Upper lobe of left lung (tissue), 6 donors: ENCODE data around the gene GPC1. TPM values are rescaled to one million over a fixed set of nuclear protein-coding genes. Genes with fewer than 3 reads are reported as not detected.

Experiments used
- ATAC-seq, 2 donors: fragments of 200-7000 bp; cut with Tn5 transposase; one replicate each; pipeline ENCODE4 v1.9.1; 2022; ENCODE audit warnings: mild to moderate bottlenecking in 2 of 2, moderate library complexity in 2 of 2; ENCODE audit not compliant: low FRiP score in 2 of 2
- DNase-seq, 2 donors: peaks; one replicate each; pipeline ENCODE4 v3.0.0-alpha.2; 2019 to 2020
- H3K27ac ChIP-seq, 4 donors: fragments of 200-600 bp; sonication (generic); one replicate each; pipeline ENCODE4 v1.5.1; 2016 to 2019
- H3K27me3 ChIP-seq, 4 donors: fragments of 200-600 bp; sonication (generic); one replicate each; pipeline ENCODE4 v1.5.1; 2017 to 2019
- H3K36me3 ChIP-seq, 4 donors: fragments of 200-600 bp; sonication (generic); one replicate each; pipeline ENCODE4 v1.5.1; 2016 to 2019
- H3K4me1 ChIP-seq, 4 donors: fragments of 200-600 bp; sonication (generic); one replicate each; pipeline ENCODE4 v1.5.1; 2018 to 2019
- H3K4me3 ChIP-seq, 4 donors: fragments of 200-600 bp; sonication (generic); one replicate each; pipeline ENCODE4 v1.5.1; 2017 to 2019; ENCODE audit warnings: mild to moderate bottlenecking in 2 of 4, moderate library complexity in 1 of 4
- H3K9me3 ChIP-seq, 4 donors: fragments of 200-600 bp; sonication (generic); one replicate each; pipeline ENCODE4 v1.5.1; 2018 to 2019
- EP300 ChIP-seq, 4 donors: sonication (generic); formaldehyde crosslinking; IDR thresholded peaks; one replicate each; pipeline ENCODE4 v1.5.1; 2017; ENCODE audit warnings: antibody characterized with exemption in 4 of 4, control low read depth in 2 of 4
- POLR2A ChIP-seq, 4 donors: fragments of 450-650 bp; IDR thresholded peaks; one replicate each; pipeline ENCODE4 v1.5.1; 2016 to 2017; ENCODE audit warnings: antibody characterized with exemption in 4 of 4, mild to moderate bottlenecking in 2 of 4
- POLR2AphosphoS5 ChIP-seq, 2 donors: sonication (generic); formaldehyde crosslinking; IDR thresholded peaks; one replicate each; pipeline ENCODE4 v1.5.1; 2017; ENCODE audit warnings: antibody characterized with exemption in 2 of 2
- WGBS, 2 donors: methylation state at CpG; one replicate each; pipeline ENCODE4 v1.1.5; 2017 to 2018; 5-methylcytosine and 5-hydroxymethylcytosine counted together
- total RNA-seq, 6 donors: library from RNA; depleted of rRNA in 4 of 6; stranded (reverse); fragments of >200 nt in 4 of 6; gene quantifications; one replicate each; pipeline versions ENCODE4 v1.1.0 to v1.2.1, GENCODE V29; 2016 to 2021
- TF ChIP-seq, protein P1 (sequence below), 6 experiments: fragments of 450-650 bp in 4 of 6; fragments of 200-600 bp in 2 of 6; sonication (generic) in 2 of 6; IDR thresholded peaks; one replicate each; pipeline ENCODE4 v1.5.1; 2016 to 2019; ENCODE audit warnings: antibody characterized with exemption in 6 of 6
- donor health status: DM: no; HTN: no; CAD: no; lungs with moderate emphysema.
- donor health status: DM: no; HTN: yes; CAD: no; lungs with severe emphysema.

GPC1 gene
- total RNA-seq, 6 donors from 2014 or later, result 16.8 to 45.5 (median 33.2) TPM

DNA sequence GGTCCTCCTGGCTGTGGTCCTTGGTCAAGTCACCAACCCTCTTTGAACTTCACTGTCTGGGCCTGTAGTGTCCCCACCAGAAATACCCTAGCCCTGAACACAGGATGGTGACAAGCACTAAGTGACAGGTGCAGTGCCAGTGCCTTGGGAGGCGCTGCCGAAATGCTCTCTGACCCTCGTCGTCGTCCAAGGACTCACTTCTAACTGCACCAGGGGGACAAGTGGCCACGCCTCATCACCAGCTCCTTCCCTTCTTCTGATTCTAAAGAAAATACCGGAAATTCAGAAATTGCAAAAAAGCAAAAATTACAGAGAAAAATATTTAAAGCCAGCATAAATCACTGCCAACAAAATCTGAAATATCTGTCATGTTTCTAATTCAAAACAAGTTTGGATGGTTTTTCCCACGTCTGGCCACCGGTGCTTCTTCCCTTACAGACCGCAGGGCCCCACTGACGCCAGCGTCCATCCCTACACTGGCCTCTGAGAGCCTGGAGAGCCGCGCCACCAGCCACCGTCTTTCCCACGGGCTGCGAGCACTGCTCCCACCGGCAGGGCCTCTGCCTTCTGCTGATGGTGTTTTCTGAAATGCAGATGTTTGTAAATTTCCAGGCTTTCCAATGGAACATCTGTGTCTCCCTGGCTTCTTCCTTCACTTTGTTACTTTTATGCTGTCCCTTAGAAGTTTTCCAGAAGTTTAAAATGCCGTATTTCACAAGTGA, 37.4 kb upstream of the GPC1 start:
- TF ChIP-seq, protein P1, sequence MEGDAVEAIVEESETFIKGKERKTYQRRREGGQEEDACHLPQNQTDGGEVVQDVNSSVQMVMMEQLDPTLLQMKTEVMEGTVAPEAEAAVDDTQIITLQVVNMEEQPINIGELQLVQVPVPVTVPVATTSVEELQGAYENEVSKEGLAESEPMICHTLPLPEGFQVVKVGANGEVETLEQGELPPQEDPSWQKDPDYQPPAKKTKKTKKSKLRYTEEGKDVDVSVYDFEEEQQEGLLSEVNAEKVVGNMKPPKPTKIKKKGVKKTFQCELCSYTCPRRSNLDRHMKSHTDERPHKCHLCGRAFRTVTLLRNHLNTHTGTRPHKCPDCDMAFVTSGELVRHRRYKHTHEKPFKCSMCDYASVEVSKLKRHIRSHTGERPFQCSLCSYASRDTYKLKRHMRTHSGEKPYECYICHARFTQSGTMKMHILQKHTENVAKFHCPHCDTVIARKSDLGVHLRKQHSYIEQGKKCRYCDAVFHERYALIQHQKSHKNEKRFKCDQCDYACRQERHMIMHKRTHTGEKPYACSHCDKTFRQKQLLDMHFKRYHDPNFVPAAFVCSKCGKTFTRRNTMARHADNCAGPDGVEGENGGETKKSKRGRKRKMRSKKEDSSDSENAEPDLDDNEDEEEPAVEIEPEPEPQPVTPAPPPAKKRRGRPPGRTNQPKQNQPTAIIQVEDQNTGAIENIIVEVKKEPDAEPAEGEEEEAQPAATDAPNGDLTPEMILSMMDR (IDR thresholded peaks at IDR 0.05), result no peak
- TF ChIP-seq POLR2AphosphoS5 (IDR thresholded peaks at IDR 0.05) (no peak), POLR2A (IDR thresholded peaks at IDR 0.05) (no peak), EP300 (IDR thresholded peaks at IDR 0.05) (no peak)
- Histone ChIP-seq H3K27ac (no peak overlapping the region), H3K27me3 (no peaks in the 10 kb centered on the region), H3K9me3 (no peaks in the 10 kb centered on the region), H3K36me3 (no peaks in the 10 kb centered on the region), H3K4me1 (no peaks in the 10 kb centered on the region), H3K4me3 (no peak overlapping the region)
- peak in 1 of 2 donors; percentile 70 for DNase-seq
- ATAC-seq, result no peak
- 62 to 82% methylated on average over 19 of the region's 19 CpGs for WGBS, 2 donors

DNA sequence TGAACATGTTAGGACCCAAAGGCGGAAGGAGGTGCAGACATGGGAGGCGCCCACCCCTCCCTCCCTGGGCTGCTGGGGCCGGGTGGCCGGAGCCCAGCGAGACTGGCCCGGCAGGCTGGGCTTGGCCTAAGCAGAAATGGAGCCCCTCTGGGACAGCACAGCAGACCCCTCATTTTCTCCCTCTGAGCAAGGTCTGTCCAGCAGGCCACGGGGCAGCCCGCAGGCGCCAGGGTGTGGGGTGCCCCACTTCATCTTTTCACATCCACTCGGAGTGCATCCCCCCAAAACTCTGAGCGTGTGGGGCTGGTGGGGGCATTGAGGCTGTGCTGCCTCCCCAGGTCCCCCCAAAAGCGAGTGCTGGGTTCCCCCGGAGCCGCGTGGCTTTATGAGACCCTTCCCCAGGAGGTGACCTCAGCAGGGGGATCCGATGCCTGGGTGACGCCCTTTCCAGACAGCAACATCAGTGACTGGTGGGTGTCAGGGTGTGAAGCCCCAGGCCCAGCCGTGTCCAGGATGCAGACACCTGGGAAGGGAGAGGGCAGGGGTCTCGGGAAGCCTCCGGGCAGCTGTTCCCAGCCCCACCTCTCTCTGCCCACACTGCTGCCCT, 36.7 kb upstream of the GPC1 start:
- Histone ChIP-seq H3K27ac (no peak overlapping the region), H3K9me3 (no peaks in the 10 kb centered on the region), H3K4me3 (no peak overlapping the region), H3K4me1 (no peaks in the 10 kb centered on the region), H3K27me3 (no peaks in the 10 kb centered on the region), H3K36me3 (no peaks in the 10 kb centered on the region)
- ATAC-seq (no peak), DNase-seq (peak; percentile 18 to 71)
- TF ChIP-seq POLR2AphosphoS5 (IDR thresholded peaks at IDR 0.05) (no peak), POLR2A (IDR thresholded peaks at IDR 0.05) (no peak), EP300 (IDR thresholded peaks at IDR 0.05) (no peak)
- TF ChIP-seq, protein P1 (IDR thresholded peaks at IDR 0.05), result no peak
- 85 to 92% methylated on average over 11 to 19 of the region's 20 CpGs for WGBS, 2 donors

DNA sequence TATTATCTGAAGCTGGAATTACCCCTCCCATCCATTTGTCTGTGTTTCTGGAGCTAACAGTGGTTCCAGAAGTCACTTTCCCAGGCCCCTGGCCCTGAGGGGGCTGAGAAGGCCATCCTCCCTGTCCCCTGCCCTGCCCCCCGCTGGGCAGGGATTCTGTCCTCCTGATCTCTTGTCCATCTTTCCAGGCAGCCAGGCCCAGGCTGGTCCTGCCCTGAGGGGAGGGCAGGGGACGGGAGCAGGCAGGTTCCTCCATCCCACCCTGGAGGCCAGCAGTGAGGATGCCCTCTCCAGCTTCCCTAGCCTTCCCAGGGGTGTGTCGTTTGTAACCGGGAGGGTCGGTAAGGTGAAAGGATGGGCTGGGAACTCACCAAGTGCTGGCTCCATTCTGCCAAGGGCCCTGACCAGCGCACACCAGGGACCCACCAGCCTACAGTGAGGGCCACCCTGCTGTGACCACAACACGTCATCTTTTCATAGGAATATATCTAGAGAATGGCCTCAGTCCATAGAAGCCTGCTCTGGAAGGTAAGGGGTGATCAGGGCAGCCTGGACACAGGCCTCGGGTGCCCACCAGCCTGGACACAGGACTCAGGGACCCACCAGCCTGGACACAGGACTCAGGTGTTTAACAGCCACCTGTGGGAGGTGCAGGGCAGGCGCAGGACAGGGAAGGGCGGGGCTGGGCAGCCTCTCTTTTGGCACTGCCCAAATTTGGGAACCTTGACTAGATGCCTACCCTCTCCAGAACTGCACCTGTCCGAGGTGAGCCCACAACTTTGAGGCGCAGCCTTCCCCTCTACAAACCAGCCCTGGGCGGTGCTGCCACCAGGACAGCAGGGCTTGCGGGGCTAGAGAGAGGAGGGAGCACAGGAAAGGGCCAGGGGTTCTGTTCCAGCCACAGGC, 35.8 kb upstream of the GPC1 start:
- H3K27ac ChIP-seq, result no peak overlapping the region
- no peak overlapping the region for H3K4me3 ChIP-seq
- H3K36me3 ChIP-seq, result no peaks in the 10 kb centered on the region
- 86 to 87% methylated on average over 6 to 14 of the region's 14 CpGs for WGBS, 2 donors
- H3K27me3 ChIP-seq, result no peaks in the 10 kb centered on the region
- H3K9me3 ChIP-seq, result no peaks in the 10 kb centered on the region
- peak in 1 of 2 donors; percentile 53 for DNase-seq
- no peaks in the 10 kb centered on the region for H3K4me1 ChIP-seq
- TF ChIP-seq POLR2A (IDR thresholded peaks at IDR 0.05) (no peak), EP300 (IDR thresholded peaks at IDR 0.05) (no peak), POLR2AphosphoS5 (IDR thresholded peaks at IDR 0.05) (no peak)
- TF ChIP-seq, protein P1 (IDR thresholded peaks at IDR 0.05), result no peak
- ATAC-seq, result no peak

GRCh38 chr2:240400371-240401161, 34.9 kb upstream of the GPC1 start:
- no peaks in the 10 kb centered on the region for H3K9me3 ChIP-seq
- no peaks in the 10 kb centered on the region for H3K27me3 ChIP-seq
- H3K4me3 ChIP-seq, result no peak overlapping the region
- ATAC-seq (no peak), DNase-seq (peak; percentile 16 to 61)
- H3K36me3 ChIP-seq, result no peaks in the 10 kb centered on the region
- H3K27ac ChIP-seq, result no peak overlapping the region
- TF ChIP-seq POLR2AphosphoS5 (IDR thresholded peaks at IDR 0.05) (no peak), EP300 (IDR thresholded peaks at IDR 0.05) (no peak), POLR2A (IDR thresholded peaks at IDR 0.05) (no peak)
- TF ChIP-seq, protein P1 (IDR thresholded peaks at IDR 0.05), result no peak
- H3K4me1 ChIP-seq, result no peaks in the 10 kb centered on the region
- WGBS, 2 donors, result 83 to 91% methylated on average over 11 to 22 of the region's 22 CpGs
